LNCAP (cell line): ENCODE results near the gene RNLS.

ENCODE experiments used
- CTCF ChIP-seq: fragments of 450-650 bp; IDR thresholded peaks from 2 replicates; pipeline ENCODE4 v1.5.1; 2017; ENCODE audit warnings: mild to moderate bottlenecking

The RNLS gene

GRCh38 chr10:88582411-88582805 lies 710 bp downstream of the RNLS start:
- no peak for TF ChIP-seq CTCF

DNA sequence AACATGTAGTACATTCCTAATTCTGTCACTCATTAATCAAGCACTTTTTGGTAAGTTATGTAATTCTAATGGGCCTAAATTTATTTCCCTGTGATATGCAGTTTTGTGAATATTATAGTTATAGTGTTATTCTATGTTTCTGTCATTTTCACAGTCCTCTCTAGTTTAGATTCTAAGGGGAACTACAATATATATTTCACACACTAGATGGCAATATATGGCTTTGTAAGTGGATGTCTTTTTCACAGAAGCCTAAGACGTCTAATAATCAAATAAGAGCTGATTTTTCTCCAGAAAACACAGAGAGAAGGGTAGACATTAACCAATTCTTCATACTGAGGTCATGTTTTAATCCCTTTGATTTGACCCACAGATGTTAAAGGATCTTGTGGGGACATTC lies 18.0 kb downstream of the RNLS start:
- peak; percentile 36; the same call in 1 of the 2 replicates for TF ChIP-seq CTCF

DNA sequence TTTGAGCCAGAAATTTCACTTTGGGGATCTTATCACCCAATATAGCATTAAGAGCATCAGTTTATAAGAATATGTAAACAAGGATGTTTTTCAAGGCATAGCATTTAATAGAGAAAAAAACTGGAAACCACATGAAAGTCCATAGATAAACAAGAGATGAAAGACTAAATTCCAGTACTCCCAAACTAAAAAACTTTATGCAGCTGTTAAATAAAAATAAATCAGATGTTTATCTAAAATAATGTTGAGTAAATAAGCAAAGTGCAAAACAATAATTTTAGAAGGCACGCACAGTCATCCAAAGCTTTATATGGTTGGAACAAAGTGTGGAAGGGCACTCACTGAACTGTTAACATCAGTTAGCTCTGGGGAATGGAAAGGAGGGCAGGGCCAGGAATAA lies 21.0 kb downstream of the RNLS start:
- no peak for TF ChIP-seq CTCF

DNA sequence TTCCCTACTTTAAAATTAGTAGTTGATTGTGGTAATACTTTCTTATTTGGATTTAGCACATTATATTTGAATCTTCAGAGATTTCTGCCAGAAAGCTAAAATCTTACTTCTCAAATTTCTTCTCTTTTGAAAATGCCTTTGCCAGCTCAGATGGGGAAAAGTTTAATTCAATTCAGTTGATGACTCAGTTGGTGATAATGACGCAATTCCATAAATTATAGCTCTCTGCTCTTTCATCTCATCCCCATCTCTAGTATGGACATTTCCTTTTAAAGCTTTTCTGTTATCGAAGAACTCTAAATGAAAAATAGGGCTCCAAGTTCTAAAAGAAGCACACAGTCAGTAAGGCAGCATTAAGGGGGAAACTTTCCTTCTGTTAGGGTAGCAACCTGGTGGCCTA lies 25.5 kb downstream of the RNLS start:
- no peak for TF ChIP-seq CTCF

DNA sequence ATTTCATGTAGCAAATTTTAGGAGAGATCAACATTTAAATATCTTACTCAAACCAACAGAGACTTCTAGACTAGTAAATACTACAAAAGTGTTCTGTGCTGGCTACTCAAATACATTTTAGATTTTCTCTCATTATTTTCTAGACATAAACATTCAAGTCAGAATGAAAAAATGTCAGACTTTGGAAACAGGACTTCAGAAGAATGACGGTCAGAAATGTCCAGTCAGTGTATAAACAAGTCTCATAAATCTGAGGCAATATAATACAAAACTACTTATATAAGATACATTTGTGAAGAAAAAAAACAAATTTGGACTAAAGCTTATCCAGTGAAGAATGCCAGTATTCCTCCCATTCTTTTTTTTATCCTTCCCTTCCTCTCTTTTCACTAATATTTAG lies 25.9 kb downstream of the RNLS start:
- TF ChIP-seq CTCF = no peak

DNA sequence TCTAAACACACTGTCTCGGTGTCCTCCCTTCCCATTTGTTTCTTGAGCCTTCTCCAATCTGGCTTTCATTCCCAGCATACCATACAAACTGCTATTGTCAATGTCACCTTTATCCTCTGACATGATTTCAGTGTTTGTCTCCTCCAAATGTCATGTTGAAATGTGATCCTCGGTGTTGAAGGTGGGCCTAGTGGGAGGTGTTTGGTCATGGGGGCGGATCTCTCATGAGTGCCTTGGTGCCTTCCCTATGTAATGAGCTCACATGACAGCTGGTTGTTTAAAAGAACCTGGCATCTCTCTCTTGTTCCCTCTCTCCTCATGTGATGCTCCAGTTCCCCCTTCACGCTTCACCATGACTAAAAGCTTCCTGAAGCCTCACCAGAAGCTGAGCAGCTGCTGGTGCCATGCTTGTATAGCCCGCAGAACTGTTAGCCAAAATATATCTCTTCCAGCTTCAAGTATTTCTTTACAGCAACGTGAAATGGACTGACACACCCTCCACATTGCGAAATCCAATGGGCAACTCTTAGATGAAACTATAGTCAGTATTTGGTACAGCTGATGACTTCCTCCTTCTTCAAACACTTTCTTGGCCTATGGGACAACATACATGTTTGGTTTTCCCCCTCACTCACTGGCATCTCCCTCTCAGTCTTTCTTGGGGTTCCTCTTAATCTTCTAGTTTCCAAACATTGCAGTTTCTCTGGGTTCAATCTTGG lies 27.8 kb downstream of the RNLS start:
- TF ChIP-seq CTCF = no peak

GRCh38 chr10:88553116-88553752 lies 29.9 kb downstream of the RNLS start:
- peak; percentile 64 for TF ChIP-seq CTCF
